Activated CD4-positive, alpha-beta T cell treated with anti-CD3 and anti-CD28 coated beads, Interleukin-2, Interleukin-6, amounts not matched to agents 100 ng/mL and 50 ng/mL, durations not matched to agents 16 hours and 8 hours (primary cell): ENCODE data around the gene C12orf43.

Experiments
- DNase-seq: peaks from one replicate; pipeline ENCODE4 v3.0.0-alpha.2; 2020

The C12orf43 gene

DNA sequence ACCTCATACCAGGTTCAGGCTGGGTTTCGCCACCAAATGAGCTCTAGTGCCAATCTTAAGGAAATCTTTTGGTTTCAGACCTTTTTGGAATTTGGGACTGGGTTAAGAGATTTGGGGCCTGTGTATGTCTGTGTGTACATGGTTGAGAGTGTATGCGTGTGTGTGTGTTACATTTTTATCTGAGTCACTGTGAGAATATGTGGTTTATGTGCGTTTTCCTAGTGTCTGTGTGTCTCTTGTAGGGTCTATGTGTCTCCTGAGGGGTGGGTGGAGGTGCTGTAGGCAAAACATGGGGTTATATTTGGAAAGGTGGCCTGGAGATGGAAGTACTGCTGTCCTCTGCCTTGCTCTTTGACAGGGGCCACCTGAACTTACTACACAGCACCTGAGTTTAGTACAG, 17.9 kb downstream of the C12orf43 start:
- DNase-seq: no peak

GRCh38 chr12:120997448-120997847, 18.8 kb downstream of the C12orf43 start:
- no peak for DNase-seq

GRCh38 chr12:120996133-120996746, 20.0 kb downstream of the C12orf43 start:
- no peak for DNase-seq

DNA sequence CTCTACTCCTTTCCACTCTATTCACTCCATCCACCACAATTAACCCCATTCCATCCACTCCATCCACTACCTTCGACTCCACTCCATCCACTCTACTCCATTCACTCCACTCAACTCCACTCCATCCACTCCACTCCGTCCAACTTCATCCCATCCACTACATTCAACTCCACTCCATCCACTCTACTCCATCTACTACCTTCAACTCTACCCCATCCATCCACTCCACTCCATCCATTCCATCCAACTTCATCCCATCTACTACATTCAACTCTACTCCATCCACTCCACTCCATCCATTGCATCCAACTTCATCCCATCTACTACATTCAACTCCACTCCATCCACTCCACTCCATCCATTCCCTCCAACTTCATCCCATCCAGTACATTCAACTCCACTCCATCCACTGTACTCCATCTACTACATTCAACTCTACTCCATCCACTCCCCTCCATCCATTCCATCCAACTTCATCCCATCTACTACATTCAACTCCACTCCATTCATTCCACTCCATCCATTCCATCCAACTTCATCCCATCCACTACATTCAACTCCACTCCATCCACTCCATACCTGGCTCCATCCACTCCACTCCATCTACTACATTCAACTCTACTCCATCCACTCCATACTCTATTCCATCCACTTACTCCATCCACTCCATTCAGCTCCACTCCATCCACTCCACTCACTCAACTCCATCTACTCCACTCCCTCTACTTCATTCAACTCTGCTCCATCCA, 21.5 kb downstream of the C12orf43 start:
- DNase-seq: no peak

DNA sequence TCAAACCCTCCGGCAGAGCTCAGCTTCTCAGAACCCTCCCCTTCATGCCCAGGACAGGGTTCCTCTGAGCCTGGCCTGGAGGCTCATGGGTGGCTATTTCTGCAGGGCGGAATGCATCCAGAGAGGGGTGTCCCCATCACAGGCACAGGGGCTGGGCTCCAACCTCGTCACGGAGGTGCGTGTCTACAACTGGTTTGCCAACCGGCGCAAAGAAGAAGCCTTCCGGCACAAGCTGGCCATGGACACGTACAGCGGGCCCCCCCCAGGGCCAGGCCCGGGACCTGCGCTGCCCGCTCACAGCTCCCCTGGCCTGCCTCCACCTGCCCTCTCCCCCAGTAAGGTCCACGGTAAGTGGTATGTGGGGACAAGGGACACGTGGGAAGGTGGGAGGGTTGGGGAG, 22.2 kb downstream of the C12orf43 start:
- no peak for DNase-seq

DNA sequence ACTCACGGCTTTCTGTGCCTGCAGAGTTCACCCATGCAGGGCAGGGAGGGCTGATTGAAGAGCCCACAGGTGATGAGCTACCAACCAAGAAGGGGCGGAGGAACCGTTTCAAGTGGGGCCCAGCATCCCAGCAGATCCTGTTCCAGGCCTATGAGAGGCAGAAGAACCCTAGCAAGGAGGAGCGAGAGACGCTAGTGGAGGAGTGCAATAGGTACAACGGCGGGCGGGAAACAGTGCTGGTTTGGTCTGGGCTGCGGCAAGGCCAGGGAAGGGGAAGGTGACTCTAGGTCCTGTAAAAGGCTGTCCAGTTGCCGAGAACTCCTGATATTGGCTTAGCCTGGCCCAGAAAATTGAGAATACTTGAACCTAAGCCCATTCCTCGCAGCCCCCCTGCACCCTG, 22.8 kb downstream of the C12orf43 start:
- DNase-seq: no peak

- DNase-seq: no peak
Observed at GRCh38 chr12:120992989-120993388, 23.3 kb downstream of the C12orf43 start.

GRCh38 chr12:120991965-120992364, 24.3 kb downstream of the C12orf43 start:
- no peak for DNase-seq

- no peak for DNase-seq
Observed at GRCh38 chr12:120990487-120991055, 25.7 kb downstream of the C12orf43 start.

- no peak for DNase-seq
Observed at GRCh38 chr12:120989687-120990086, 26.6 kb downstream of the C12orf43 start.

DNA sequence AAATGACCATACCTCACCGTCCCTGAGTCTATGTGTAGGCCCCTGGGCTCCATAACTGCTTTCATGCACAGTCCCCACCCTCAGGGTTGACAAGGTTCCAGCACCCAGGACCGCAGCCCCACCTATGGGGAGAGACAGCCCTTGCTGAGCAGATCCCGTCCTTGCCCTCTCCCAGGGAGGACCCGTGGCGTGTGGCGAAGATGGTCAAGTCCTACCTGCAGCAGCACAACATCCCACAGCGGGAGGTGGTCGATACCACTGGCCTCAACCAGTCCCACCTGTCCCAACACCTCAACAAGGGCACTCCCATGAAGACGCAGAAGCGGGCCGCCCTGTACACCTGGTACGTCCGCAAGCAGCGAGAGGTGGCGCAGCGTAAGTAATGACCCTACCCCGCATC, 27.6 kb downstream of the C12orf43 start:
- no peak for DNase-seq

DNA sequence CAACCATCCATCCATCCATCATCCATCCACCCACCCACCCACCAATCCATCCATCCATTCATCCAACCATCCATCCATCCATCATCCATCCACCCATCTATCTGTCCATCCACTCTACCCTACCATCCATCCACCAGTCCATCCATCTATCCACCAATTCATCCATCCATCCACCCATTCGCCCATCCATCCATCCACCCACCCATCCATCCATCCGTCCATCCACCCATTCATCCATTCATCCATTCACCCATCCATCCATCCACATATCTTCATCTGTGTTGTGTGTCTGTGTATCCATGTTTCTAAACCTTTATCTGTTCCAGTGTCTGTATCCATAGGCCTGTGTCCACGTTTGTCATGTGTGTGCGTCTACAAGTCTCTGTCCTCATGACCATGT, 28.1 kb downstream of the C12orf43 start:
- DNase-seq: no peak

GRCh38 chr12:120984351-120984898, 31.9 kb downstream of the C12orf43 start:
- DNase-seq: no peak

DNA sequence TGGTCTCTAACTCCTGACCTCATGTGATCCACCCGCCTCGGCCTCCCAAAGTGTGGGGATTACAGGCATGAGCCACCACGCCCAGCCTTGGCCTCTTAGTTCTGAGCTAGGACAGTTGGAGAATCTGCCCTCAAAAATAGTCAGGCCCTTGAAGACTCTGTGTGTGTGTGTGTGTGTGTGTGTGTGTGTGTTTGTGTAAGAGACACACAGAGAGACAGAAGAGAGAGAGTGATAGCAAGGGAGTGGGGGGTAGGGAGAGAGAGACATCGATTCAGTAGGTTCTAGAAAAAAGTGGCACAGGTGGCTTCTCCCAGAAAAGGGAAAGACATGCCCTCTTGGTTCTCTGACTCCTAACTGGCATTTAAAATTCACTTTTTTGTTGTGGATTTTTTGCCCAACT, 32.5 kb downstream of the C12orf43 start:
- DNase-seq: no peak

- no peak for DNase-seq
Observed at GRCh38 chr12:120982659-120983058, 33.6 kb downstream of the C12orf43 start.

GRCh38 chr12:120981407-120981941, 34.8 kb downstream of the C12orf43 start:
- DNase-seq: no peak

DNA sequence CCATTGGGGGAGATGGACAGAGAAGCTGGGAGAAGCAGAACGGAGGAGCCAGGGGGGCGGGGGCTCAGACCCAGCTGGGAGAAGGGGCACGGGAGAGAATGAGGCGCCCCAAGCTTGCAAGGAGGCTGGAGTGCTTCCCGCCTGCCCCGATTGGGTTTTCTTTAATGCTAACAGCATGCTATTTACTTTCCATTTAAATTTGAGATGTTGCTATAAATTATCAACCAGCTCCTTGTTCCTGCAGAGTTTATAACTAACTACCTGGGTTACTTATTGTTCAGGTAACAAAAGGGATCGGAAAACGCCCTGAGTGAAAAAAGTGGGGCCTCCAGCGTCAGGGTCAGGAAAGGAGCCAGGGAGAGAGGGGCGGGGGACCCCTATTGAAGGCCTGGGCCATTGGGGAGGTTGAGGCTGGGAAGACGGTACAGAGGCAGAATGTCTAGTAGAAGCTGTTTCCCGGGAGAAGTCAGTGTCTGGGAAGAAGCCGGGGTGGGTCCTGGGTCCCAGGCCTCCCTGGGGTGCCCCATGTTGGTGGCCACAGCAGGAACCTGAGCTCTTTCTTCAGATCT, 35.4 kb downstream of the C12orf43 start:
- no peak for DNase-seq

DNA sequence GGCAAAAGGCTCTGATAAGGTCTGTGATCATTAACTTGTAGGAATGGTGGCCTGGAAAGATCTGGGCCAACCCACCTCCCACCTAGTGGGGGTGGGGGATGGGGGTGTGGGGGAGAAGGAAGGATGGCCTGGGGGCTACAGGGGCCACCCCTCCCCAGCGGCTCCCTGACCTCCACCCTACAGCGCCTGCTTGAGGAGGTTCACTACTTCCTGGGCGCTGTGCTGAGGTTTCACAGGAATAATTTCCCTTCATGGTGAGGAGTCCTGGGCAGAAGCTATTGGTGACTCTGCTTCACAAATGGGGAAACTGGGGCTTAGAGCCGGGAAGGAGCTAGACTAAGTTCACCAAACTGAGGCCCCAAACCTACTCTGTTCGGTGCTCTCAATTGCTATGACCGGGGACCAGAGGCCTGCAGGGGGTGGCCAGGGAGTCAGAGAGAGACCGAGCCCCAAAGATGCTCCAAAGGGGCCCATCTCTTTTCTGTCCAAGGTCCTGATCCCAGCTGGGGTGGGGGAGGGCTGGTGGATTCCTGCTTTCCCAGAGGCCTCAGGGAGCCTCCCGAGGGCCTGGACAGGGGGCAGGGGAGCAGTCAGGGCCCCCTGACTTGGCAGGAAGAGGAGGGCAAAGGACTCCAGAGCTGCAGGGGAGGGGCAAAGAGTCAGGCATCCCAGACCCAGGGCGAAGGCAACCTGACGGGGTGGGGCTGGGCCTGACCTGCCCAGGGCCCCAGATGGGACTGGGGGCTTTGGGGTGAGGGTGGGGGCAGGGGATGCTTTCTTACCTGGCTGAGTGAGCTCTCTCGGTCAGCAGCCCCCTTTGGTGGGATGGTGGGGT, 36.2 kb downstream of the C12orf43 start:
- DNase-seq: no peak

GRCh38 chr12:120979220-120979861, 36.9 kb downstream of the C12orf43 start:
- no peak for DNase-seq

DNA sequence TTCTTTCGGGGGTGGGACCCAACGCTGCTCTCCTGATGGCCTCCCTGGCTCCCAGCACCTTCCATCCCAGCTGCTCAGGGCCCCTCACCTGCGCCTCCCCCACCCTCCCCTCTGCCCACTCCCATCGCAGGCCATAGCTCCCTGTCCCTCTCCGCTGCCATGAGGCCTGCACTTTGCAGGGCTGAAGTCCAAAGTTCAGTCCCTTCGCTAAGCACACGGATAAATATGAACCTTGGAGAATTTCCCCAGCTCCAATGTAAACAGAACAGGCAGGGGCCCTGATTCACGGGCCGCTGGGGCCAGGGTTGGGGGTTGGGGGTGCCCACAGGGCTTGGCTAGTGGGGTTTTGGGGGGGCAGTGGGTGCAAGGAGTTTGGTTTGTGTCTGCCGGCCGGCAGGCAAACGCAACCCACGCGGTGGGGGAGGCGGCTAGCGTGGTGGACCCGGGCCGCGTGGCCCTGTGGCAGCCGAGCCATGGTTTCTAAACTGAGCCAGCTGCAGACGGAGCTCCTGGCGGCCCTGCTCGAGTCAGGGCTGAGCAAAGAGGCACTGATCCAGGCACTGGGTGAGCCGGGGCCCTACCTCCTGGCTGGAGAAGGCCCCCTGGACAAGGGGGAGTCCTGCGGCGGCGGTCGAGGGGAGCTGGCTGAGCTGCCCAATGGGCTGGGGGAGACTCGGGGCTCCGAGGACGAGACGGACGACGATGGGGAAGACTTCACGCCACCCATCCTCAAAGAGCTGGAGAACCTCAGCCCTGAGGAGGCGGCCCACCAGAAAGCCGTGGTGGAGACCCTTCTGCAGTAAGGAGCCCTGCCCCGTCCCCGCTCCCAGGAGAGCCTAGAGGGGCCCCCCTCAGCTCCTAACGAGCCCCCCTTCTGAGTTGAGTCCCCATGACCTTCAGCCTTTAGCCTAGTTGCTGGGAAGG, 37.7 kb downstream of the C12orf43 start, which contains the start of gene HNF1A:
Gene HNF1A (plus strand): TSS at position 248 of the 924 bp plus-strand sequence. CDS start 226 bp downstream, at position 474.
- no peak for DNase-seq
